Ishikawa (cell line): Measurements from ENCODE around the gene UQCC3.

ENCODE experiments used
- CEBPB ChIP-seq: IDR thresholded peaks from 2 replicates; pipeline ENCODE4 v1.6.1; 2012
- USF1 ChIP-seq: IDR thresholded peaks from 2 replicates; pipeline ENCODE4 v1.6.1; 2012
- YY1 ChIP-seq: IDR thresholded peaks from 2 replicates; pipeline ENCODE4 v1.6.1; 2012; ENCODE audit warnings: low read depth

- TF ChIP-seq USF1 (no peak), CEBPB (no peak), YY1 (no peak)
These were observed 17.2 kb upstream of the UQCC3 start for GRCh38 chr11:62654297-62654696.
